Vagina (tissue), 2 donors: Measurements from ENCODE around the gene BHLHA9. TPM values are rescaled to one million over a fixed set of nuclear protein-coding genes. Genes with fewer than 3 reads are reported as not detected.

Experiments
- DNase-seq, 2 donors: peaks; one replicate each; pipeline ENCODE4 v3.0.0-alpha.2; 2017; ENCODE audit errors: extremely low spot score in 2 of 2
- H3K27ac ChIP-seq: fragments of 200-600 bp; sonication (generic); one replicate; pipeline ENCODE4 v1.5.1; 2019
- H3K27me3 ChIP-seq: fragments of 200-600 bp; sonication (generic); one replicate; pipeline ENCODE4 v1.5.1; 2019
- H3K36me3 ChIP-seq, 2 donors: fragments of 200-600 bp; sonication (generic); one replicate each; pipeline ENCODE4 v1.5.1; 2017 to 2019
- H3K4me1 ChIP-seq: fragments of 200-600 bp; sonication (generic); one replicate; pipeline ENCODE4 v1.5.1; 2019
- H3K4me3 ChIP-seq, 2 donors: fragments of 200-600 bp; sonication (generic); 1 replicate in 1 of 2; 2 replicates in 1 of 2; pipeline ENCODE4 v1.5.1; 2016 to 2019
- H3K9me3 ChIP-seq: fragments of 200-600 bp; sonication (generic); one replicate; pipeline ENCODE4 v1.5.1; 2019
- CTCF ChIP-seq, 3 experiments: fragments of 450-650 bp in 2 of 3; fragments of 200-600 bp in 1 of 3; sonication (generic) in 1 of 3; IDR thresholded peaks; one replicate each; pipeline ENCODE4 v1.5.1; 2017 to 2019; ENCODE audit warnings: antibody characterized with exemption in 3 of 3, mild to moderate bottlenecking in 2 of 3, moderate library complexity in 2 of 3
- POLR2A ChIP-seq, 2 donors: fragments of 450-650 bp; IDR thresholded peaks; one replicate each; pipeline ENCODE4 v1.6.1; 2017; ENCODE audit warnings: antibody characterized with exemption in 2 of 2, mild to moderate bottlenecking in 2 of 2, moderate library complexity in 2 of 2
- POLR2AphosphoS5 ChIP-seq, 2 donors: sonication (generic); formaldehyde crosslinking; IDR thresholded peaks; one replicate each; pipeline ENCODE4 v1.9.0; 2017; ENCODE audit warnings: antibody characterized with exemption in 2 of 2, mild to moderate bottlenecking in 2 of 2, low read depth in 1 of 2; ENCODE audit not compliant: insufficient read depth in 1 of 2
- intact Hi-C: fragments of 100-400 bp; cut with DNase I; formaldehyde crosslinking; loops from one replicate; pipeline ENCODE4 v1.15.1; 2023
- total RNA-seq: library from RNA; depleted of rRNA; stranded (reverse); fragments of >200 nt; gene quantifications from one replicate; pipeline ENCODE4 v1.2.3, GENCODE V29; 2016

BHLHA9 gene
- total RNA-seq, 1 donor from 2014 or later: not detected

- Histone ChIP-seq H3K36me3 (no peaks in the 10 kb centered on the region), H3K4me1 (no peaks in the 10 kb centered on the region), H3K4me3 (no peak overlapping the region), H3K27ac (no peak overlapping the region), H3K27me3 (no peaks in the 10 kb centered on the region), H3K9me3 (no peaks in the 10 kb centered on the region)
- intact Hi-C loops: loop anchor here (10.0 kb wide), 1 partner anchor 369 kb away; the partner anchor contains the start of genes RILP and SCARF1
- TF ChIP-seq POLR2AphosphoS5 (IDR thresholded peaks at IDR 0.05; ENCODE audit: insufficient read depth in 1 of 2, low read depth in 1 of 2): no peak
- TF ChIP-seq CTCF (IDR thresholded peaks at IDR 0.05): peak; percentile 32 to 65 (median 55)
- no peak for DNase-seq
These were observed 5.9 kb downstream of the BHLHA9 start for GRCh38 chr17:1275962-1276736.

GRCh38 chr17:1280652-1281051 lies 10.4 kb downstream of the BHLHA9 start:
- no peaks in the 10 kb centered on the region for H3K4me1 ChIP-seq
- DNase-seq: no peak
- no peak for TF ChIP-seq POLR2AphosphoS5 (IDR thresholded peaks at IDR 0.05; ENCODE audit: insufficient read depth in 1 of 2, low read depth in 1 of 2)
- H3K9me3 ChIP-seq: no peaks in the 10 kb centered on the region
- no peak overlapping the region for H3K4me3 ChIP-seq
- no peaks in the 10 kb centered on the region for H3K36me3 ChIP-seq
- H3K27ac ChIP-seq: no peak overlapping the region
- intact Hi-C loops: no loop called here
- H3K27me3 ChIP-seq: no peaks in the 10 kb centered on the region

GRCh38 chr17:1286379-1287106 lies 16.3 kb downstream of the BHLHA9 start:
- Histone ChIP-seq H3K36me3 (no peaks in the 10 kb centered on the region), H3K9me3 (no peaks in the 10 kb centered on the region), H3K4me3 (no peak overlapping the region), H3K4me1 (no peaks in the 10 kb centered on the region), H3K27ac (no peak overlapping the region), H3K27me3 (no peaks in the 10 kb centered on the region)
- DNase-seq: no peak
- TF ChIP-seq CTCF (IDR thresholded peaks at IDR 0.05) (no peak), POLR2A (IDR thresholded peaks at IDR 0.05) (no peak), POLR2AphosphoS5 (IDR thresholded peaks at IDR 0.05; ENCODE audit: insufficient read depth in 1 of 2, low read depth in 1 of 2) (no peak)
- intact Hi-C loops: no loop called here

GRCh38 chr17:1289695-1290094 lies 19.5 kb downstream of the BHLHA9 start:
- H3K27ac ChIP-seq: no peak overlapping the region
- intact Hi-C loops: no loop called here
- no peaks in the 10 kb centered on the region for H3K27me3 ChIP-seq
- H3K9me3 ChIP-seq: no peaks in the 10 kb centered on the region
- no peak overlapping the region for H3K4me3 ChIP-seq
- no peaks in the 10 kb centered on the region for H3K36me3 ChIP-seq
- TF ChIP-seq POLR2A (IDR thresholded peaks at IDR 0.05): no peak
- TF ChIP-seq CTCF (IDR thresholded peaks at IDR 0.05): no peak
- TF ChIP-seq POLR2AphosphoS5 (IDR thresholded peaks at IDR 0.05; ENCODE audit: insufficient read depth in 1 of 2, low read depth in 1 of 2): no peak
- no peak for DNase-seq
- H3K4me1 ChIP-seq: no peaks in the 10 kb centered on the region

GRCh38 chr17:1290676-1291075 lies 20.4 kb downstream of the BHLHA9 start:
- DNase-seq: no peak
- Histone ChIP-seq H3K4me3 (no peak overlapping the region), H3K27ac (no peak overlapping the region), H3K36me3 (no peaks in the 10 kb centered on the region), H3K27me3 (no peaks in the 10 kb centered on the region), H3K4me1 (no peaks in the 10 kb centered on the region), H3K9me3 (no peaks in the 10 kb centered on the region)
- intact Hi-C loops: no loop called here
- TF ChIP-seq POLR2AphosphoS5 (IDR thresholded peaks at IDR 0.05; ENCODE audit: insufficient read depth in 1 of 2, low read depth in 1 of 2) (no peak), POLR2A (IDR thresholded peaks at IDR 0.05) (no peak), CTCF (IDR thresholded peaks at IDR 0.05) (no peak)
